HEK293 (cell line): Measurements from ENCODE around the gene FBXL13.
A peak's percentile ranks its signal among the peaks of the same experiment; 100 is the strongest.

Experiments
- CTCF ChIA-PET: fragments of 350-600 bp; formaldehyde crosslinking; extraction: SDS; loops from one replicate; lab custom pipeline; 2021; ENCODE audit warnings: antibody characterized with exemption; lab: Yijun Ruan, JAX
- POLR2A ChIA-PET: fragments of 300-600 bp; formaldehyde crosslinking; extraction: SDS; loops from one replicate; lab custom pipeline; 2020; ENCODE audit warnings: antibody characterized with exemption, inconsistent platforms; lab: Yijun Ruan, JAX
- H3K27ac ChIP-seq: fragments of 200-500 bp; sonication (Bioruptor generic); 2 replicates; pipeline ENCODE4 v1.5.1; 2014; ENCODE audit warnings: low read depth, low read length, control low read depth, inconsistent platforms; ENCODE audit errors: extremely low read depth
- H3K36me3 ChIP-seq, 2 experiments: fragments of 200-500 bp in 1 of 2; sonication (Bioruptor generic) in 1 of 2; 1 replicate in 1 of 2; 2 replicates in 1 of 2; pipeline ENCODE4 v1.5.1; 2014 to 2017; ENCODE audit warnings: inconsistent platforms in 2 of 2, low read length in 2 of 2; ENCODE audit not compliant: control insufficient read depth in 2 of 2, insufficient read depth in 1 of 2
- H3K4me1 ChIP-seq: fragments of 200-500 bp; sonication (Bioruptor generic); 2 replicates; pipeline ENCODE4 v1.5.1; 2014; ENCODE audit warnings: mild to moderate bottlenecking, low read length, inconsistent platforms; ENCODE audit not compliant: control insufficient read depth, insufficient read depth
- H3K4me3 ChIP-seq: 2 replicates; pipeline ENCODE4 v1.5.1; 2011; ENCODE audit warnings: low read depth, mild to moderate bottlenecking, control low read depth, low read length, moderate library complexity
- H3K9me3 ChIP-seq: fragments of 200-500 bp; sonication (Bioruptor generic); 2 replicates; pipeline ENCODE4 v1.5.1; 2014; ENCODE audit warnings: low read depth, low read length, inconsistent platforms; ENCODE audit not compliant: control insufficient read depth, insufficient read depth
- GLIS2 ChIP-seq: fragments of 450-650 bp; formaldehyde crosslinking; IDR thresholded peaks from 2 replicates; pipeline ENCODE4 v1.5.1; 2016; ENCODE audit warnings: missing biosample characterization, missing genetic modification characterization
- KLF8 ChIP-seq: fragments of 450-650 bp; formaldehyde crosslinking; IDR thresholded peaks from 2 replicates; pipeline ENCODE4 v1.5.1; 2016; ENCODE audit warnings: missing biosample characterization, missing genetic modification characterization
- RBAK ChIP-seq: fragments of 450-650 bp; formaldehyde crosslinking; IDR thresholded peaks from 2 replicates; pipeline ENCODE4 v1.5.1; 2016; ENCODE audit warnings: missing biosample characterization, missing genetic modification characterization
- REPIN1 ChIP-seq: fragments of 450-650 bp; formaldehyde crosslinking; IDR thresholded peaks from 2 replicates; pipeline ENCODE4 v1.5.1; 2017; ENCODE audit warnings: missing biosample characterization, missing genetic modification characterization, low read depth
- SP3 ChIP-seq: fragments of 450-650 bp; formaldehyde crosslinking; IDR thresholded peaks from 2 replicates; pipeline ENCODE4 v1.5.1; 2016; ENCODE audit warnings: missing biosample characterization, missing genetic modification characterization
- TRIM28 ChIP-seq: IDR thresholded peaks from 2 replicates; pipeline ENCODE4 v1.6.1; 2011; ENCODE audit warnings: low read length, control low read depth, borderline replicate concordance
- YY2 ChIP-seq: fragments of 450-650 bp; formaldehyde crosslinking; IDR thresholded peaks from 2 replicates; pipeline ENCODE4 v1.5.1; 2016; ENCODE audit warnings: missing biosample characterization, missing genetic modification characterization
- ZBTB20 ChIP-seq: fragments of 450-650 bp; formaldehyde crosslinking; IDR thresholded peaks from 2 replicates; pipeline ENCODE4 v1.5.1; 2016; ENCODE audit warnings: missing biosample characterization, missing genetic modification characterization
- ZBTB48 ChIP-seq: fragments of 450-650 bp; formaldehyde crosslinking; IDR thresholded peaks from 2 replicates; pipeline ENCODE4 v1.5.1; 2016; ENCODE audit warnings: missing biosample characterization, missing genetic modification characterization
- ZEB2 ChIP-seq: fragments of 450-650 bp; formaldehyde crosslinking; IDR thresholded peaks from 2 replicates; pipeline ENCODE4 v1.5.1; 2016; ENCODE audit warnings: missing biosample characterization, missing genetic modification characterization
- ZNF184 ChIP-seq: fragments of 450-650 bp; IDR thresholded peaks from 2 replicates; pipeline ENCODE4 v1.5.1; 2018; ENCODE audit warnings: missing biosample characterization, mild to moderate bottlenecking, missing genetic modification characterization
- ZNF202 ChIP-seq: fragments of 450-650 bp; formaldehyde crosslinking; IDR thresholded peaks from 2 replicates; pipeline ENCODE4 v1.5.1; 2016; ENCODE audit warnings: missing biosample characterization, missing genetic modification characterization, borderline replicate concordance
- ZNF214 ChIP-seq: fragments of 450-650 bp; formaldehyde crosslinking; IDR thresholded peaks from 2 replicates; pipeline ENCODE4 v1.5.1; 2017; ENCODE audit warnings: missing biosample characterization, mild to moderate bottlenecking, missing genetic modification characterization, borderline replicate concordance
- ZNF335 ChIP-seq: fragments of 450-650 bp; formaldehyde crosslinking; conservative IDR thresholded peaks from 2 replicates; pipeline ENCODE4 v1.5.1; 2016; ENCODE audit warnings: missing biosample characterization, missing genetic modification characterization
- ZNF530 ChIP-seq: fragments of 450-650 bp; formaldehyde crosslinking; IDR thresholded peaks from 2 replicates; pipeline ENCODE4 v1.5.1; 2016; ENCODE audit warnings: low read depth, missing biosample characterization, missing genetic modification characterization
- ZNF610 ChIP-seq: fragments of 450-650 bp; formaldehyde crosslinking; IDR thresholded peaks from 2 replicates; pipeline ENCODE4 v1.5.1; 2016; ENCODE audit warnings: missing biosample characterization, missing genetic modification characterization, borderline replicate concordance
- ZNF677 ChIP-seq: fragments of 450-650 bp; IDR thresholded peaks from 2 replicates; pipeline ENCODE4 v1.5.0; 2018; ENCODE audit warnings: missing biosample characterization, mild to moderate bottlenecking, missing genetic modification characterization, moderate library complexity
- ZNF747 ChIP-seq: fragments of 450-650 bp; formaldehyde crosslinking; IDR thresholded peaks from 2 replicates; pipeline ENCODE4 v1.5.1; 2016; ENCODE audit warnings: missing biosample characterization, missing genetic modification characterization
- ZNF837 ChIP-seq: fragments of 450-650 bp; formaldehyde crosslinking; IDR thresholded peaks from 2 replicates; pipeline ENCODE4 v1.5.1; 2016; ENCODE audit warnings: missing biosample characterization, missing genetic modification characterization
- ZSCAN16 ChIP-seq: fragments of 450-650 bp; formaldehyde crosslinking; IDR thresholded peaks from 2 replicates; pipeline ENCODE4 v1.5.1; 2016; ENCODE audit warnings: missing biosample characterization, missing genetic modification characterization
- TF ChIP-seq, protein P1 (sequence below): fragments of 450-650 bp; formaldehyde crosslinking; IDR thresholded peaks from 2 replicates; pipeline ENCODE4 v1.5.1; 2017; ENCODE audit warnings: missing biosample characterization, missing genetic modification characterization
- TF ChIP-seq, protein P2 (sequence below): fragments of 450-650 bp; formaldehyde crosslinking; IDR thresholded peaks from 2 replicates; pipeline ENCODE4 v1.5.1; 2016; ENCODE audit warnings: missing biosample characterization, missing genetic modification characterization
- TF ChIP-seq, protein P3 (sequence below): fragments of 450-650 bp; formaldehyde crosslinking; IDR thresholded peaks from 2 replicates; pipeline ENCODE4 v1.5.1; 2016; ENCODE audit warnings: missing biosample characterization, missing genetic modification characterization

Gene FBXL13

DNA sequence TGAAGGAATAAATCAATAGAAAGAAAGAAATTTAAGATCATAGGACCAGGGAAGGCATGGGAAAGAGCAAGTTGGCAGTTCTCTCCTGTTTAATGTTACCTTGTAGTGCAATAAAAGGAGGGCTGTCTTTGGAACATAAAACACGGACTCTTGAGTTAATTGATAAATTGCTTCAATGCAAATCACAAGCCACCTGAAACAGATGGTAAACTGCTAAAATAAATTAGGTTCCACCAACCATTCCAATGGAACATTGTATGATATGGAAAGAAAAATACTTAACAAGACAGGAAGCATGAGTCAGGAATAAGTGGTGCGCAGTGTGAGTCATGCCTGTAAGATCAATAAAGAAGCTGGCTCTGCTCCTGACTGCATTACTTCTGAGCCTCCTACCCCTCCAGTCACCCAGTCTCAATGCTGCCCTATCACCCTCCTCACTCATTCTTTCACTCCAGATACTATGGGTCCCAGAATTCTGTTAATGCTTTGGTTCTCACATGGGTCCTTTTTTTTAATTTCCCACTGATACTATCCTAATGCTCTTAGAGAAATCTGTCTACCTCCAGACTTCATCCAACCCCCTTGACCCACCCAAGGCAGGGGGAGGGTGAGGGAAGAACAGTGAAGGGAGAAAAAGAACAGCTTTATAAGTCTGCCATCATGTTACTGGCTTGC lies 82.9 kb downstream of the FBXL13 start (continued):
- TF ChIP-seq, protein P1, sequence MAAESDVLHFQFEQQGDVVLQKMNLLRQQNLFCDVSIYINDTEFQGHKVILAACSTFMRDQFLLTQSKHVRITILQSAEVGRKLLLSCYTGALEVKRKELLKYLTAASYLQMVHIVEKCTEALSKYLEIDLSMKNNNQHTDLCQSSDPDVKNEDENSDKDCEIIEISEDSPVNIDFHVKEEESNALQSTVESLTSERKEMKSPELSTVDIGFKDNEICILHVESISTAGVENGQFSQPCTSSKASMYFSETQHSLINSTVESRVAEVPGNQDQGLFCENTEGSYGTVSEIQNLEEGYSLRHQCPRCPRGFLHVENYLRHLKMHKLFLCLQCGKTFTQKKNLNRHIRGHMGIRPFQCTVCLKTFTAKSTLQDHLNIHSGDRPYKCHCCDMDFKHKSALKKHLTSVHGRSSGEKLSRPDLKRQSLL (tag by site-specific recombination), result peak; percentile 90
- TF ChIP-seq YY2 (tag by site-specific recombination) (no peak), TRIM28 (no peak), GLIS2 (tag by site-specific recombination) (no peak), ZNF202 (tag by site-specific recombination) (no peak), KLF8 (tag by site-specific recombination) (peak; percentile 80; the same call in 1 of the 2 replicates), ZNF214 (no peak), ZNF747 (no peak), ZNF335 (tag by site-specific recombination) (peak; percentile 66), RBAK (tag by site-specific recombination) (0 out of 2 replicates have a peak, but pooled peaks have one; percentile 32), SP3 (tag by site-specific recombination) (peak; percentile 46; the same call in 1 of the 2 replicates), ZEB2 (tag by site-specific recombination) (peak; percentile 90), REPIN1 (no peak), ZSCAN16 (tag by site-specific recombination) (no peak), ZNF530 (tag by site-specific recombination) (no peak; the same call in 1 of the 2 replicates), ZNF677 (tag by site-specific recombination) (no peak)
- TF ChIP-seq, protein P2, sequence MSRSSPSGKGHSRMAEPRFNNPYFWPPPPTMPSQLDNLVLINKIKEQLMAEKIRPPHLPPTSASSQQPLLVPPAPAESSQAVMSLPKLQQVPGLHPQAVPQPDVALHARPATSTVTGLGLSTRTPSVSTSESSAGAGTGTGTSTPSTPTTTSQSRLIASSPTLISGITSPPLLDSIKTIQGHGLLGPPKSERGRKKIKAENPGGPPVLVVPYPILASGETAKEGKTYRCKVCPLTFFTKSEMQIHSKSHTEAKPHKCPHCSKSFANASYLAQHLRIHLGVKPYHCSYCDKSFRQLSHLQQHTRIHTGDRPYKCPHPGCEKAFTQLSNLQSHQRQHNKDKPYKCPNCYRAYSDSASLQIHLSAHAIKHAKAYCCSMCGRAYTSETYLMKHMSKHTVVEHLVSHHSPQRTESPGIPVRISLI (tag by site-specific recombination), result peak; percentile 78
- TF ChIP-seq, protein P3, sequence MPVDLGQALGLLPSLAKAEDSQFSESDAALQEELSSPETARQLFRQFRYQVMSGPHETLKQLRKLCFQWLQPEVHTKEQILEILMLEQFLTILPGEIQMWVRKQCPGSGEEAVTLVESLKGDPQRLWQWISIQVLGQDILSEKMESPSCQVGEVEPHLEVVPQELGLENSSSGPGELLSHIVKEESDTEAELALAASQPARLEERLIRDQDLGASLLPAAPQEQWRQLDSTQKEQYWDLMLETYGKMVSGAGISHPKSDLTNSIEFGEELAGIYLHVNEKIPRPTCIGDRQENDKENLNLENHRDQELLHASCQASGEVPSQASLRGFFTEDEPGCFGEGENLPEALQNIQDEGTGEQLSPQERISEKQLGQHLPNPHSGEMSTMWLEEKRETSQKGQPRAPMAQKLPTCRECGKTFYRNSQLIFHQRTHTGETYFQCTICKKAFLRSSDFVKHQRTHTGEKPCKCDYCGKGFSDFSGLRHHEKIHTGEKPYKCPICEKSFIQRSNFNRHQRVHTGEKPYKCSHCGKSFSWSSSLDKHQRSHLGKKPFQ (tag by site-specific recombination), result no peak

DNA sequence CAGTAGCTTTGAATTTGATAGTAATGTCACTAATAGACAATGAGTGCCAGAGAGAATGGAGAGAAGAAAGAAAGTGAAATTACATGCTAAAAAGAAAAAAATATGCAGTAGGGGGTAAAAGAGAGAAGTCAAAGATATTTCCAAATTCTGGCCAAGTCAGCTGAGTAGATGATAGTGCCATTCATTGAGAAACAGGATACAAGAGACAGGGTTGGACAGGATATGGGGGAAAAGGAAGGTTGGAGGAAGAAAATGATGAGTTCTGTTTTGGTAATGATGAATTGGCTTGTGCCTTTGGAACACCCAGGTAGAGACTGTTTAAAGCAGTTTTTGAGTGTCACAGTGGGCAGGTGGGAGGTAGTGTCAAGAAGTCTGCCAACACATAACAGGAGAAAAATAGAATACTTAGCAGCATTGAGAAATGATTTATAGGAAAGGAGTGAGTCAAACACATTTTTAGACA lies 83.5 kb downstream of the FBXL13 start:
- Histone ChIP-seq H3K36me3 (no peaks in the 10 kb centered on the region), H3K4me1 (peaks cover 15% of the 10 kb centered on the region), H3K27ac (no peak overlapping the region), H3K4me3 (no peak overlapping the region), H3K9me3 (no peaks in the 10 kb centered on the region)
- ChIA-PET POLR2A (no interaction called here), CTCF (no interaction called here)
- TF ChIP-seq ZNF837 (tag by site-specific recombination) (no peak), ZBTB20 (tag by site-specific recombination) (no peak), ZNF184 (tag by site-specific recombination) (no peak), ZNF610 (no peak), ZBTB48 (tag by site-specific recombination) (no peak)
